Esophagus muscularis mucosa (tissue), 4 donors: ENCODE results near the gene TEX54. TPM values are rescaled to one million over a fixed set of nuclear protein-coding genes. Genes with fewer than 3 reads are reported as not detected.

ENCODE experiments used
- DNase-seq: peaks from one replicate; pipeline ENCODE4 v3.0.0-alpha.2; 2017; ENCODE audit errors: extremely low spot score
- H3K27ac ChIP-seq, 4 donors: fragments of 200-600 bp; sonication (generic); replicated peaks in 1 of 4; 1 replicate in 3 of 4; 2 replicates in 1 of 4; pipeline ENCODE4 v1.5.1; 2016 to 2019; ENCODE audit warnings: mild to moderate bottlenecking in 1 of 4
- H3K27me3 ChIP-seq, 4 donors: fragments of 200-600 bp; sonication (generic); one replicate each; pipeline versions ENCODE4 v1.5.1 to v1.6.0; 2016 to 2019
- H3K36me3 ChIP-seq, 4 donors: fragments of 200-600 bp; sonication (generic); one replicate each; pipeline ENCODE4 v1.5.1; 2016 to 2019
- H3K4me1 ChIP-seq, 4 donors: fragments of 200-600 bp; sonication (generic); one replicate each; pipeline ENCODE4 v1.5.1; 2016 to 2019
- H3K4me3 ChIP-seq, 4 donors: fragments of 200-600 bp; sonication (generic); 1 replicate in 2 of 4; 2 replicates in 2 of 4; pipeline ENCODE4 v1.5.1; 2016 to 2019; ENCODE audit warnings: mild to moderate bottlenecking in 4 of 4, moderate library complexity in 1 of 4
- H3K9me3 ChIP-seq, 4 donors: fragments of 200-600 bp; sonication (generic); 1 replicate in 3 of 4; 2 replicates in 1 of 4; pipeline ENCODE4 v1.5.1; 2016 to 2019
- CTCF ChIP-seq, 3 experiments: fragments of 200-600 bp in 2 of 3; fragments of 450-650 bp in 1 of 3; sonication (generic) in 2 of 3; IDR thresholded peaks; one replicate each; pipeline ENCODE4 v1.5.1; 2017 to 2019; ENCODE audit warnings: antibody characterized with exemption in 3 of 3, mild to moderate bottlenecking in 2 of 3, moderate library complexity in 1 of 3
- EP300 ChIP-seq: sonication (generic); formaldehyde crosslinking; IDR thresholded peaks from one replicate; pipeline ENCODE4 v1.6.1; 2017; ENCODE audit warnings: antibody characterized with exemption
- POLR2A ChIP-seq: fragments of 450-650 bp; IDR thresholded peaks from one replicate; pipeline ENCODE4 v1.6.1; 2017; ENCODE audit warnings: antibody characterized with exemption, moderate library complexity, mild to moderate bottlenecking, low read depth
- POLR2AphosphoS5 ChIP-seq, 2 donors: sonication (generic); formaldehyde crosslinking; IDR thresholded peaks; one replicate each; pipeline ENCODE4 v1.6.1; 2017; ENCODE audit warnings: antibody characterized with exemption in 2 of 2
- WGBS: methylation state at CpG from one replicate; pipeline ENCODE4 v1.1.5; 2018; 5-methylcytosine and 5-hydroxymethylcytosine counted together
- intact Hi-C: fragments of 100-400 bp; cut with DNase I; formaldehyde crosslinking; loops from one replicate; pipeline ENCODE4 v1.15.1; 2023
- total RNA-seq, 4 donors: library from RNA; depleted of rRNA; stranded (reverse); fragments of >200 nt; gene quantifications; one replicate each; pipeline versions ENCODE4 v1.1.0 to v1.2.1, GENCODE V29; 2016

The TEX54 gene
- total RNA-seq, 4 donors from 2014 or later: not detected

- 0% methylated on average over 15 of the region's 16 CpGs for WGBS
- Histone ChIP-seq H3K27ac (peak overlapping the region; percentile 94 to 100 (median 99)), H3K4me3 (peak overlapping the region; percentile 72 to 100 (median 95)), H3K4me1 (peaks cover 39 to 59% (median 55%) of the 10 kb centered on the region in 4 donors), H3K27me3 (no peaks in the 10 kb centered on the region), H3K9me3 (no peaks in the 10 kb centered on the region), H3K36me3 (peaks cover 26 to 31% (median 30%) of the 10 kb centered on the region in 4 donors)
- intact Hi-C loops: loop anchor here (2.0 kb wide), 1 partner anchor 26 kb away; no protein-coding TSS in a partner anchor
- no peak for TF ChIP-seq POLR2AphosphoS5 (IDR thresholded peaks at IDR 0.05)
- no peak for TF ChIP-seq CTCF (IDR thresholded peaks at IDR 0.05)
- no peak for TF ChIP-seq POLR2A
- TF ChIP-seq EP300: no peak
- peak; percentile 96 for DNase-seq
Measured at GRCh38 chr11:62880231-62880802, 47.7 kb upstream of the TEX54 start.

- Histone ChIP-seq H3K4me1 (peaks cover 38 to 50% (median 47%) of the 10 kb centered on the region in 4 donors), H3K9me3 (no peaks in the 10 kb centered on the region), H3K36me3 (peaks cover 17 to 22% (median 21%) of the 10 kb centered on the region in 4 donors), H3K4me3 (peak overlapping the region; percentile 72 to 100 (median 95)), H3K27ac (peak overlapping the region; percentile 94 to 100 (median 99)), H3K27me3 (no peaks in the 10 kb centered on the region)
- intact Hi-C loops: no loop called here
- no peak for DNase-seq
- TF ChIP-seq CTCF (IDR thresholded peaks at IDR 0.05): no peak
- no peak for TF ChIP-seq POLR2A
- TF ChIP-seq POLR2AphosphoS5 (IDR thresholded peaks at IDR 0.05): peak in 1 of 2 donors; percentile 55
- WGBS: 54% methylated on average over 7 of the region's 7 CpGs
Measured at GRCh38 chr11:62879235-62879978, 46.8 kb upstream of the TEX54 start.

- no peak overlapping the region for H3K4me3 ChIP-seq
- no peaks in the 10 kb centered on the region for H3K27me3 ChIP-seq
- H3K4me1 ChIP-seq: peaks cover 16 to 23% (median 20%) of the 10 kb centered on the region in 4 donors
- WGBS: 93% methylated on average over 6 of the region's 6 CpGs
- H3K9me3 ChIP-seq: no peaks in the 10 kb centered on the region
- TF ChIP-seq POLR2A (no peak), EP300 (no peak), CTCF (IDR thresholded peaks at IDR 0.05) (no peak), POLR2AphosphoS5 (IDR thresholded peaks at IDR 0.05) (no peak)
- H3K27ac ChIP-seq: no peak overlapping the region
- H3K36me3 ChIP-seq: no peaks in the 10 kb centered on the region
- intact Hi-C loops: no loop called here
- DNase-seq: no peak
Measured at GRCh38 chr11:62876712-62877111, 44.1 kb upstream of the TEX54 start.

- no peaks in the 10 kb centered on the region for H3K36me3 ChIP-seq
- peaks cover 16 to 21% (median 20%) of the 10 kb centered on the region in 4 donors for H3K4me1 ChIP-seq
- TF ChIP-seq POLR2A (no peak), EP300 (no peak), POLR2AphosphoS5 (IDR thresholded peaks at IDR 0.05) (no peak), CTCF (IDR thresholded peaks at IDR 0.05) (no peak)
- H3K4me3 ChIP-seq: no peak overlapping the region
- H3K9me3 ChIP-seq: no peaks in the 10 kb centered on the region
- WGBS: 94% methylated on average over 6 of the region's 7 CpGs
- no peak overlapping the region for H3K27ac ChIP-seq
- no peak for DNase-seq
- no peaks in the 10 kb centered on the region for H3K27me3 ChIP-seq
- intact Hi-C loops: no loop called here
Measured at GRCh38 chr11:62875698-62876478, 43.2 kb upstream of the TEX54 start.
